Endothelial cell of umbilical vein (primary cell): Measurements from ENCODE around the gene RTL5.

Source experiments
- CTCF ChIP-seq, 2 donors: IDR thresholded peaks; 1 replicate in 1 of 2; 2 replicates in 1 of 2; pipeline ENCODE4 v1.5.1; 2011; ENCODE audit warnings: low read length in 2 of 2, mild to moderate bottlenecking in 2 of 2, moderate library complexity in 2 of 2, control low read depth in 1 of 2, inconsistent platforms in 1 of 2, low read depth in 1 of 2; ENCODE audit not compliant: insufficient read depth in 1 of 2; ENCODE audit errors: extremely low read depth in 1 of 2
- EZH2 ChIP-seq: IDR thresholded peaks from 2 replicates; pipeline ENCODE4 v1.6.1; 2012; ENCODE audit warnings: borderline replicate concordance, low read depth, mild to moderate bottlenecking, moderate library complexity, low read length, inconsistent platforms; ENCODE audit not compliant: severe bottlenecking
- FOS ChIP-seq: IDR thresholded peaks from 2 replicates; pipeline ENCODE4 v1.6.1; 2011; ENCODE audit warnings: mild to moderate bottlenecking, low read length, moderate library complexity, borderline replicate concordance; ENCODE audit not compliant: insufficient read depth
- JUN ChIP-seq: IDR thresholded peaks from 2 replicates; pipeline ENCODE4 v1.6.1; 2011; ENCODE audit warnings: borderline replicate concordance, low read depth; ENCODE audit not compliant: insufficient read length, insufficient read depth
- MAX ChIP-seq: IDR thresholded peaks from 2 replicates; pipeline ENCODE4 v1.6.1; 2011; ENCODE audit not compliant: insufficient read depth, insufficient read length
- MYC ChIP-seq: IDR thresholded peaks from one replicate; pipeline ENCODE4 v1.6.1; 2011; ENCODE audit warnings: mild to moderate bottlenecking, low read depth, low read length
- POLR2A ChIP-seq: IDR thresholded peaks from 2 replicates; pipeline ENCODE4 v1.6.1; 2012; ENCODE audit warnings: low read depth, mild to moderate bottlenecking, control low read depth, low read length
- POLR2AphosphoS5 ChIP-seq: IDR thresholded peaks from 2 replicates; pipeline ENCODE4 v1.6.1; 2012; ENCODE audit warnings: low read depth, mild to moderate bottlenecking, control low read depth, low read length, moderate library complexity; ENCODE audit not compliant: insufficient read depth

GRCh38 chrX:72107320-72107719 lies 24.4 kb downstream of the RTL5 start:
- TF ChIP-seq MAX (no peak), CTCF (IDR thresholded peaks at IDR 0.05; ENCODE audit: extremely low read depth in 1 of 2, insufficient read depth in 1 of 2, low read depth in 1 of 2, low read length in 2 of 2) (no peak), POLR2AphosphoS5 (no peak), POLR2A (no peak), EZH2 (no peak), JUN (no peak), FOS (no peak), MYC (no peak)
